Measurements from ENCODE around the gene MACROD2.

DNA sequence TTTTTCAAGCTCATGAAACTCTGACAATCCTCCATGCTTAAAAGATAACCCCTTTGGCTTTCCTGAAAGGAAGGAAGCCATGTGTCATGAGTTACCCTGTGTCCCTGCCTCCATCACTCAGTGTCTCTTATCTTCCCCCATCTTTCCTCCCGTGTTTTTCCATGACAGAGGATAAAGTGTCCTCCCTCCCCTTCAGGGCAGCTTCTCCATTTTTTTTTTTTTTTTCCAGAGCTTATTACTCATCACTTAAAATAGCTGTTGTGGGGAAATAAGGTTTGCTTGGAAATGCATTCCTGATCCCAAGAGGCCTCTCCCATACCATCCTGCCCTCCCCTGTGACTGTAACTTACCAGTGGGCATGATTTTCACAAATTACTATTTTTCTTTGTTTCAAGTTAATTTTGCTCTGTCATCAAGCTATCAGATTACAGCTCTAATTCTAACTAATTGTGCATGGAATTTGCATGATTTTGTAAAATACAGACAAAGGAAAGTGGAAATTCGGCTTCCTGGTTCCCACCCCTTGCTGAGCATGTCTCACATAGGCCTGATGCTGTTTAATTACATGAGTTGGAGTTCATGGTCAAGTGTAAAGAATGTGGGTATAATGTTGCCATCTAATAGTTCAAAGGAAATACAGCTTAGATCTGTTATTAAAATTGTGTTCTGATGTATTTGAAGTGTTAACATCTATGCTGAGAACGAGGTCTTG lies 956.5 kb downstream of the MACROD2 start:
- TF ChIP-seq ZNF274 (IDR thresholded peaks at IDR 0.05; ENCODE audit: low read depth, low read length) (no peak), SUZ12 (IDR thresholded peaks at IDR 0.05; ENCODE audit: extremely low read depth, insufficient read depth, insufficient read length) (no peak), YY1 (IDR thresholded peaks at IDR 0.05; ENCODE audit: insufficient read depth, insufficient read length) (no peak)
